HL-60 (cell line): ENCODE measurements around the gene ABCB9.

Experiments
- DNase-seq, 2 experiments: peaks; one replicate each; pipeline ENCODE4 v3.0.0-alpha.2; 2010 to 2020; ENCODE audit warnings: low read depth in 1 of 2, low spot score in 1 of 2
- H3K27ac ChIP-seq: fragments of 250-450 bp; sonication (Bioruptor Pico); replicated peaks from 2 replicates; pipeline ENCODE4 v1.5.1; 2020; ENCODE audit warnings: mild to moderate bottlenecking, moderate library complexity
- H3K27me3 ChIP-seq: fragments of 250-450 bp; sonication (Bioruptor Pico); 2 replicates; pipeline ENCODE4 v1.5.1; 2021; ENCODE audit warnings: mild to moderate bottlenecking, moderate library complexity; ENCODE audit not compliant: insufficient read depth, poor library complexity, severe bottlenecking
- H3K4me3 ChIP-seq: replicated peaks from 2 replicates; pipeline ENCODE4 v1.5.1; 2011; ENCODE audit warnings: mild to moderate bottlenecking, control low read depth, low read length; ENCODE audit not compliant: insufficient read depth
- GABPA ChIP-seq: IDR thresholded peaks from 2 replicates; pipeline ENCODE4 v1.6.1; 2012; ENCODE audit warnings: low read depth
- POLR2AphosphoS5 ChIP-seq: IDR thresholded peaks from 2 replicates; pipeline ENCODE4 v1.6.1; 2012; ENCODE audit warnings: low read depth
- REST ChIP-seq: IDR thresholded peaks from 2 replicates; pipeline ENCODE4 v1.6.1; 2012; ENCODE audit warnings: low read depth; ENCODE audit not compliant: insufficient replicate concordance
- SPI1 ChIP-seq: IDR thresholded peaks from 2 replicates; pipeline ENCODE4 v1.6.1; 2012; ENCODE audit warnings: low read depth, mild to moderate bottlenecking, borderline replicate concordance
- TF ChIP-seq, protein P1 (sequence below): IDR thresholded peaks from one replicate; pipeline ENCODE4 v1.5.1; 2011; ENCODE audit warnings: low read length, control low read depth, inconsistent platforms; ENCODE audit not compliant: insufficient read depth

The ABCB9 gene

GRCh38 chr12:122994140-122994675, 27.9 kb upstream of the ABCB9 start:
- Histone ChIP-seq H3K27me3 (no peaks in the 10 kb centered on the region), H3K4me3 (no peak overlapping the region), H3K27ac (no peak overlapping the region)
- DNase-seq, result no peak
- TF ChIP-seq REST, result no peak
- TF ChIP-seq, protein P1, sequence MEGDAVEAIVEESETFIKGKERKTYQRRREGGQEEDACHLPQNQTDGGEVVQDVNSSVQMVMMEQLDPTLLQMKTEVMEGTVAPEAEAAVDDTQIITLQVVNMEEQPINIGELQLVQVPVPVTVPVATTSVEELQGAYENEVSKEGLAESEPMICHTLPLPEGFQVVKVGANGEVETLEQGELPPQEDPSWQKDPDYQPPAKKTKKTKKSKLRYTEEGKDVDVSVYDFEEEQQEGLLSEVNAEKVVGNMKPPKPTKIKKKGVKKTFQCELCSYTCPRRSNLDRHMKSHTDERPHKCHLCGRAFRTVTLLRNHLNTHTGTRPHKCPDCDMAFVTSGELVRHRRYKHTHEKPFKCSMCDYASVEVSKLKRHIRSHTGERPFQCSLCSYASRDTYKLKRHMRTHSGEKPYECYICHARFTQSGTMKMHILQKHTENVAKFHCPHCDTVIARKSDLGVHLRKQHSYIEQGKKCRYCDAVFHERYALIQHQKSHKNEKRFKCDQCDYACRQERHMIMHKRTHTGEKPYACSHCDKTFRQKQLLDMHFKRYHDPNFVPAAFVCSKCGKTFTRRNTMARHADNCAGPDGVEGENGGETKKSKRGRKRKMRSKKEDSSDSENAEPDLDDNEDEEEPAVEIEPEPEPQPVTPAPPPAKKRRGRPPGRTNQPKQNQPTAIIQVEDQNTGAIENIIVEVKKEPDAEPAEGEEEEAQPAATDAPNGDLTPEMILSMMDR, result no peak
- TF ChIP-seq GABPA, result no peak
- no peak for TF ChIP-seq SPI1
- no peak for TF ChIP-seq POLR2AphosphoS5

GRCh38 chr12:122992386-122992785, 26.1 kb upstream of the ABCB9 start:
- Histone ChIP-seq H3K27ac (no peak overlapping the region), H3K27me3 (no peaks in the 10 kb centered on the region), H3K4me3 (no peak overlapping the region)
- no peak for DNase-seq
- TF ChIP-seq REST, result no peak
- TF ChIP-seq POLR2AphosphoS5, result no peak

GRCh38 chr12:122991623-122992275, 25.5 kb upstream of the ABCB9 start:
- H3K27me3 ChIP-seq, result no peaks in the 10 kb centered on the region
- no peak overlapping the region for H3K4me3 ChIP-seq
- no peak for TF ChIP-seq GABPA
- no peak for TF ChIP-seq REST
- TF ChIP-seq POLR2AphosphoS5, result no peak
- TF ChIP-seq, protein P1, result no peak
- no peak for TF ChIP-seq SPI1
- DNase-seq, result no peak
- no peak overlapping the region for H3K27ac ChIP-seq
